Measurements from ENCODE around the gene ZBTB18.

- TF ChIP-seq MAX (IDR thresholded peaks at IDR 0.05; ENCODE audit: low read depth) (no peak), CTCF (IDR thresholded peaks at IDR 0.05) (no peak), POLR2AphosphoS5 (IDR thresholded peaks at IDR 0.05; ENCODE audit: low read depth, low read length) (no peak), EP300 (IDR thresholded peaks at IDR 0.05; ENCODE audit: borderline replicate concordance in 1 of 2, low read depth in 1 of 2, low read length in 1 of 2) (no peak), RAD21 (IDR thresholded peaks at IDR 0.05; ENCODE audit: low read length) (no peak), ELF1 (IDR thresholded peaks at IDR 0.05) (no peak), FOSL2 (IDR thresholded peaks at IDR 0.05; ENCODE audit: borderline replicate concordance, low read depth) (no peak), CHD2 (IDR thresholded peaks at IDR 0.05; ENCODE audit: low read length, partially characterized antibody) (no peak), YY1 (IDR thresholded peaks at IDR 0.05; ENCODE audit: low read depth) (no peak), SIN3A (IDR thresholded peaks at IDR 0.05; ENCODE audit: borderline replicate concordance, low read depth, low read length) (no peak), TAF1 (IDR thresholded peaks at IDR 0.05; ENCODE audit: borderline replicate concordance, low read depth, low read length) (no peak), REST (IDR thresholded peaks at IDR 0.05; ENCODE audit: low read depth, low read length) (no peak)
These were observed 31.9 kb downstream of the ZBTB18 start for GRCh38 chr1:244082969-244083368.

All from SK-N-SH (cell line).